A673 (cell line): Measurements from ENCODE around the gene TAF10.

ENCODE experiments used
- CTCF ChIP-seq: fragments of 300-800, 200-600 bp; sonication (generic); conservative IDR thresholded peaks from 2 replicates; pipeline ENCODE4 v1.5.1; 2017; ENCODE audit warnings: low read depth, mild to moderate bottlenecking, antibody characterized with exemption, low read length, moderate library complexity, mixed read lengths
- EZH2 ChIP-seq: fragments of 200-600 bp; sonication (generic); IDR thresholded peaks from 2 replicates; pipeline ENCODE4 v1.6.1; 2017; ENCODE audit warnings: borderline replicate concordance, low read depth, mild to moderate bottlenecking, mixed read lengths, antibody characterized with exemption, low read length; ENCODE audit not compliant: poor library complexity, severe bottlenecking

GRCh38 chr11:6631361-6631890 lies 19.4 kb upstream of the TAF10 start:
- TF ChIP-seq CTCF (no peak), EZH2 (no peak)
